ENCODE results near the gene POC5.

DNA sequence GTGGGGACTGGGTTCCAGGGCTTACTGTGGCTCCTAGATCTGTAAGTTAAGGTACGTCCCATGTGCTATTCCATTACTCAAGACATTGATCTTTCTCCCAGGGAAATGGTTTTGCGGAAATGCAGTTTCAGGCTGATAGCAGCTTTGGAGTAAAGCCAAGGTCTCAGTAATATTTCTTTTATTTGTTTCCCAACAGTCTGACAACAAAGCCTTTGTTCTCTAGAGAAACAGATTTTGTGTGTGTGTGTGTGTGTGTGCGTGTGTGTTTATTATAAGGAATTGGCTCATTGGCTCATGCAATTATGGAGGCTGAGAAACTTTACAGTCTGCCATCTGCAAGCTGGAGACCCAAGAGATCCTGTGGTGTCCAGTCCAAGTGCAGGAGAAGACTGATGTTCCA lies 12.1 kb upstream of the POC5 start:
- TF ChIP-seq, protein P1, sequence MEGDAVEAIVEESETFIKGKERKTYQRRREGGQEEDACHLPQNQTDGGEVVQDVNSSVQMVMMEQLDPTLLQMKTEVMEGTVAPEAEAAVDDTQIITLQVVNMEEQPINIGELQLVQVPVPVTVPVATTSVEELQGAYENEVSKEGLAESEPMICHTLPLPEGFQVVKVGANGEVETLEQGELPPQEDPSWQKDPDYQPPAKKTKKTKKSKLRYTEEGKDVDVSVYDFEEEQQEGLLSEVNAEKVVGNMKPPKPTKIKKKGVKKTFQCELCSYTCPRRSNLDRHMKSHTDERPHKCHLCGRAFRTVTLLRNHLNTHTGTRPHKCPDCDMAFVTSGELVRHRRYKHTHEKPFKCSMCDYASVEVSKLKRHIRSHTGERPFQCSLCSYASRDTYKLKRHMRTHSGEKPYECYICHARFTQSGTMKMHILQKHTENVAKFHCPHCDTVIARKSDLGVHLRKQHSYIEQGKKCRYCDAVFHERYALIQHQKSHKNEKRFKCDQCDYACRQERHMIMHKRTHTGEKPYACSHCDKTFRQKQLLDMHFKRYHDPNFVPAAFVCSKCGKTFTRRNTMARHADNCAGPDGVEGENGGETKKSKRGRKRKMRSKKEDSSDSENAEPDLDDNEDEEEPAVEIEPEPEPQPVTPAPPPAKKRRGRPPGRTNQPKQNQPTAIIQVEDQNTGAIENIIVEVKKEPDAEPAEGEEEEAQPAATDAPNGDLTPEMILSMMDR (IDR thresholded peaks at IDR 0.05), result no peak
- TF ChIP-seq POLR2A (IDR thresholded peaks at IDR 0.05), result no peak

All from lower leg skin (tissue), 3 donors.